NCI-H1436 treated with DMSO at 0.1 percent for 48 hours (cell line): ENCODE results near the gene LIPN.

Experiments
- DNase-seq: peaks from one replicate; lab custom pipeline; 2025; lab: John Stamatoyannopoulos, UW

The LIPN gene

GRCh38 chr10:88786032-88786770 is 26.4 kb downstream of the LIPN start:
- no peak for DNase-seq

- no peak for DNase-seq
Observed at GRCh38 chr10:88787463-88787862, 27.6 kb downstream of the LIPN start.

DNA sequence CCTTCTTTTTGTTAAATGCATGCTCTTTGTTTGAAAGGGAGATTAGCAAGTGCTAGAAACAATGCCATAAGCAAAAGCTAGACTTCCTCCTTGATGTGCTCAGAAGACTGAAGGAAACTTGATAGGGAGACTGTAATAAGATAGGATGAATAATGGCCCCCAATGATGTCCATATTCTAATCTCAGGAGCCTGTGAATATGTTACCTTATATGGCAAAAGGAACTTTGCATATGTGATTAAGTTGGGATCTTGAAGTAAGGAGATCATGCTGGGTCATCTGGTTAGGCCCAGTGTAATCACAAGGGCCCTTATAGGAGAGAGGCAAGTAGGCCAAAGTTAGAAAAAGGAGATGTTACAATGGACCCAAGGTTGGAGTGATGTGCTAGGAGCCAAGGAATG is 29.1 kb downstream of the LIPN start:
- DNase-seq = no peak

DNA sequence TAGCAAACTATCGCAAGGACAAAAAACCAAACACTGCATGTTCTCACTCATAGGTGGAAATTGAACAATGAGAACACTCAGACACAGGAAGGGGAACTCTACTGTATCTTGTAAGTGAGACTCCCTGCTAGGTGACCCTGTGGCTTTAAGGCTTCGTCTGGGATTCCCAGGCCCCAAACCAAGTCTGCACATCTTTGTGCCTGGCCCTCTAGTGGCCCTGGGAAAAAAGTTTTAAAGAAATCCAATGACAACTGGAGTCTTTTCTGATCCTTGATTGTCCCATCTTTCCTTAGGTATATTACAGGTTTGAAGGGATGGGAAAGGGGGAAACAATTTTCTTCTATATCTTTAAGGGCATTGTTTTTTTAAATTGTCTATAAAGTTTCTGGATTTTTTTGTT is 32.1 kb downstream of the LIPN start:
- no peak for DNase-seq

GRCh38 chr10:88792661-88793060 is 32.8 kb downstream of the LIPN start:
- no peak for DNase-seq

DNA sequence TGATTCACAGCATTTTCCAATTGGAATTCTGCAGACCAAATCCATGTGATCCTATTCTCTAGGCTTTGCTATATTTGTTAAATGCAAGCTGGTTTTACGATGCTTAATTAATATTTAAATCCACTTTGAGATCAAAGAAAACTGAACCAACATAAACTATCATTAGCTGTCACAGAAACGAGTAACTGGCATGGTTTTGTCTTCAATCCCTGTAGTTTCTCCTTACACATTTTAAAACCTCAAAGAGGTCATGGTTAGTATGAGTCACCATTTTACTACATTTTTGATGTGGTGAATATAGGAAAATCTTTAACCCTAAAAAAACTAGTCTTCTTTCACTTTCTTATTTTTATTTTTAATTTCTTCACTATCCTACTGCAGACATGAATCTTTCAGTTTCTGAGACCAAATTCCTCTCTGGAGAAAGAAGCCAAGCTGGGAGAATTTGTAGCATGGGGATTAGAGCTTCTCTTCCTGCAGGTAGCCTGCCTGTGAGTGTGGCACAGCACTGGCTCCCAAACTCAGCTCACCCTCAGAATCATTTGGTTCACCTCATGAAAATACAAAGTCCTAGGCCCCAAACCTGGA is 34.0 kb downstream of the LIPN start:
- no peak for DNase-seq

GRCh38 chr10:88794731-88795130 is 34.9 kb downstream of the LIPN start:
- DNase-seq = no peak

GRCh38 chr10:88800152-88801125 is 40.6 kb downstream of the LIPN start:
- DNase-seq = no peak

- DNase-seq = no peak
Observed at GRCh38 chr10:88802523-88803285, 42.9 kb downstream of the LIPN start, which contains the start of gene LIPM. LIPM (plus strand) TSS chr10:88802730; CDS start chr10:88802897, 167 bp downstream.

- DNase-seq = no peak
Observed at GRCh38 chr10:88803641-88804040, 43.8 kb downstream of the LIPN start.

DNA sequence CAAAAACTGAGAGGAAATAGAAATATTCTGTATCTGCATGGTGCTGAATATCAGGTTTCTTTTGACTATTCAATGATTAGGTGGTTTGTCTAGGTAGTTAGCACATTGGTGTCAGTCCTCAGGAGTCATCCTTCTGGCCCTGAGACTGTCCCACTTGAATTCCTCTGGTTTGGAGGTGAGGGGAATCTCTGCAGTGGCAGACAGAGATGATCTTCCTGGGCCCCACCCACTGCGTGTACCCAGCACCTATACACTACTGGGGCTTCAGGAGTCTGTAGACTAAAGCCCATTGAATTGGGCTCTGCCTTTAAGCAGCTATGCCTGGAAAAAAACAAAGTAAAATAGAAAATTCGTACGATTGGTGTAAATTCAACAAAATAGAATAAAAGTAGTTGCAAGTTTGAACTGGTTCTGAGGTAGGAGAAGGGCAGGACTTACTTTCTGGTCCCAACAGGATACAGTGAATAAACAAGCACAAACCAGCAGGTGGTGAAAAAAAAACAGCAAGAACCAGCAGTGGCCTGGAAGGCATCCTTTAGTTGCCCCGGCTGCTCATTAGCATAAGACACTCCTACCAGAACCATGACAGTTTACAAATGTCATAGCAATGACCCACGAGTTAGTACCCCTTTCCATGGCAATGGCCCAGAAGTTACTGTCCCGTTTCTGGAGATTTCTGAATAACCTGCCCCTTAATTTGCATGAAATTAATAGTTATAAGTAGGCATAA is 44.4 kb downstream of the LIPN start:
- DNase-seq = no peak

DNA sequence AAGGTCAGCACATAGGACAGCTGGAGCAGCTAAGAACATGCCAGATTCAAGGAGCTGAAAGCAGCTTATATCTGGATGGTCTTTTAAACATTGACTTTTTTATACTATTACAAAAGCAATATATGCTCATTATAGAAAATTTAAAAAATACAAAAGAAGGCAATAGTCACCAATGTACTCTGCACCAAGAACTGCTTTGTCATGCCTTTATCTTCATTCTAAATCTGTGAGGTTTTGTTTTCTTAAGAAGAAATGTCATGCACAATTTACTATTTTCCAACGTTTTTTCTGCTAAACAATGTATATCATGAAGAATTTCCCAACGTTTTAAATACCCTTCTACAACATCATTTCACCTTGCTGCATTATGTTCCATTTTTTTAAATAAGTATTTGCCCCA is 45.5 kb downstream of the LIPN start:
- DNase-seq = no peak

GRCh38 chr10:88805924-88806323 is 46.1 kb downstream of the LIPN start:
- no peak for DNase-seq

- DNase-seq = no peak
Observed at GRCh38 chr10:88809621-88810020, 49.8 kb downstream of the LIPN start.

DNA sequence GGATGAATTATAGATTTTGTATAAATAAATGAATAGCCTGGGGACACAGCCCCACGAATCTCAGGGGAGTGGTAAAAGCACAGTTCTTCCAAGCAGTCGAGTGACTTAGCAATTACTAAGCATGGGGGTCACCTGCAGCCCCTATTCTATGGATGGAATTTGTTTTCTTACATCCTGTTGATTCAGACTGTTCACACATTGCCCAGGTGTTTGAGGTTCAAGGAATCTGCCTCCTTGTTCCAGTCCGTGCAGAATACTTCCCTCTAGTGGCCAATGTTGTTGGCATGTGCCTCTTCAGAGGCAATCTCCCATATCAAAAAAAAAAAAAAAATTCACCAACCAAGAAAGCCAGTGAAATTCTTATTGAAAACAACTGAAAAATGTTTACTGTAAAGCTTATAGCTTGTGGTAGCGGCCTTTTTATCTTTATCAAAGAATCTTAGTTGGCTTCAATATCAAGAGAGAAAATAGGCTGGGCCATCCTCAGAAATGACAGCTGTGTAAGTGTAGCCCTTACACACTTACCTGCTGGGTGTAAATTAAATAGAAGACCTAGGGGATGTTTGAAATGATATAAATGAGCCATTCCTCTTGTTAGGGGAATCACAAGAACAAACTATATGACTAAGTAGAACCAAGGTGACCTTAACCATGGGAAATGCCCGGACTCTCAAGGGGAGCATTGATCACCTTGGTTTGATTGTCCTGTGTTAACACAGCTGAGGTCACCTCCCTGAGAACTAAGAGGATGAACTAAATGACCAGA is 50.6 kb downstream of the LIPN start:
- DNase-seq = peak; percentile 13

GRCh38 chr10:88813200-88813599 is 53.4 kb downstream of the LIPN start:
- no peak for DNase-seq

GRCh38 chr10:88819290-88819689 is 59.5 kb downstream of the LIPN start:
- no peak for DNase-seq

DNA sequence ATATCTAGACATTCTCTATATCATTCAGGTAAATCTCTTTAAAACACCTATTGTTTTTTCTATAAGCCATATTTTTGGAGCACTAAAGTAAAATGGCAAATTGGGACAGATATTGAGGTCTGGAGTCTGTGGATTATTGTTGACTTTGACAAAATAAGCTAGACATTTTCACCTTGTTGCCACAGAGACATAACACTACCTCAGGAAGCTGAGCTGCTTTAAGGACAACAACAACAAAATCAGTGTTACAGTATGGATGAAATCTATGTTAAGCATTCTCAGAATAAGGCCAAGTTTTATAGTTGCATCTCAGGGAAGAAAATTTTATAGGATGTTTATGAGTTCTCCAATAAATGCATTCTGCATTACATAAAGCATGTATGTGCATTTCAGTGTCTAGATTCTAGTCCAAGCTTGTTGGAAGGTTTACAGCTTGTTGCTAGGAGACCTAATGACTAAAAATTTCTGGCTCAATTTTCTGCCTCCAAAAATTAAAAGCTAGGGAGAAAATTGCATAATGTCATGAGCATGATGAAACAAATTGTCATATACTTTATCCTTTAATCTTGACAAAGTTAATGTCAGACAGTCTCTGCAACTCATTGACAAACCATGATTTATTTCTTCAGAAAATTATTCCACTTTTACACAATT is 61.1 kb downstream of the LIPN start:
- no peak for DNase-seq

DNA sequence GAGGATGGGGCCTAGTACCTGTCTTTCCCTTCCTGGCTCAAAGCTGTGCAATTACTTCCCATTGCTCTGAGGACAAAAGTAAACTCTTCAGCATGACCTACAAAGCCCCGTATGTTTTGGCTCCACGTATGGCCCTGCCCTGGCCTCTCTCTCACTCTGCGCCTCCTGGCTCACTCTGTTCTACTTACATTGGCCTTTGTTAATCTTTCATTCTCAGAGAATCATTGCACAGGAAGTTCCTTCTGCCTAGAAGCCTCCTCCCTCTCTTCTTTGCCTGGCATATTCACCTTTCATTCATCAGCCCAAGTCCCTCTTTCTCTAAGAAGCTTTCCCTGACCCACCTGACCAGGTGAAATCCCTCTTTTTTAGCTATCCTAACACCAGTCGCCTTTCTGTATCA is 66.6 kb downstream of the LIPN start:
- no peak for DNase-seq

GRCh38 chr10:88827671-88828070 is 67.9 kb downstream of the LIPN start:
- DNase-seq = no peak
